ENCODE data around the gene SLBP. TPM values are rescaled to one million over a fixed set of nuclear protein-coding genes. Genes with fewer than 3 reads are reported as not detected.

SLBP gene
- total RNA-seq, 1 experiment from 2014 or later: 43.5 TPM

GRCh38 chr4:1753697-1754311 is 41.7 kb upstream of the SLBP start:
- POLR2A ChIA-PET: interaction anchor here (0.7 to 1.0 kb wide), 2 partner anchors 27 to 38 kb away, joined by 3 read pairs; no protein-coding TSS in a partner anchor
- H3K4me3 Mint-ChIP-seq (ENCODE audit: unreplicated experiment): no peak overlapping the region
- BruUV-seq (replicated peaks): no TSS peak
- DNase-seq (ENCODE audit: unreplicated experiment): no peak
- intact Hi-C loops (cut with micrococcal nuclease): no loop called here
- no peaks in the 10 kb centered on the region for H3K27me3 Mint-ChIP-seq (ENCODE audit: insufficient read depth, unreplicated experiment)
- no peaks in the 10 kb centered on the region for H3K36me3 Mint-ChIP-seq (ENCODE audit: insufficient read depth, unreplicated experiment)
- CTCF ChIA-PET: interaction anchor here (0.7 to 1.8 kb wide), 3 partner anchors 37 to 146 kb away, joined by 3 to 8 read pairs (median 4); no protein-coding TSS in a partner anchor
- no peak overlapping the region for H3K27ac Mint-ChIP-seq (ENCODE audit: low read depth, unreplicated experiment)
- no peak for TF ChIP-seq CTCF (IDR thresholded peaks at IDR 0.05; ENCODE audit: unreplicated experiment)
- no peaks in the 10 kb centered on the region for H3K9me3 Mint-ChIP-seq (ENCODE audit: unreplicated experiment)
- H3K4me1 Mint-ChIP-seq (ENCODE audit: insufficient read depth, unreplicated experiment): peaks cover 6% of the 10 kb centered on the region

GRCh38 chr4:1753294-1753696 is 41.2 kb upstream of the SLBP start:
- no peak for TF ChIP-seq CTCF (IDR thresholded peaks at IDR 0.05; ENCODE audit: unreplicated experiment)
- no TSS peak for BruUV-seq (replicated peaks)
- intact Hi-C loops (cut with micrococcal nuclease): no loop called here
- ChIA-PET POLR2A (interaction anchor here (0.7 to 2.1 kb wide), 4 partner anchors 28 to 55 kb away, joined by 3 to 22 read pairs (median 10); partner anchors contain the start of gene FGFR3), CTCF (interaction anchor here (1.0 to 2.0 kb wide), 4 partner anchors 23 to 146 kb away, joined by 4 to 13 read pairs (median 7); no protein-coding TSS in a partner anchor)
- Mint-ChIP-seq H3K36me3 (ENCODE audit: insufficient read depth, unreplicated experiment) (no peaks in the 10 kb centered on the region), H3K4me1 (ENCODE audit: insufficient read depth, unreplicated experiment) (peaks cover 6% of the 10 kb centered on the region), H3K27ac (ENCODE audit: low read depth, unreplicated experiment) (no peak overlapping the region), H3K27me3 (ENCODE audit: insufficient read depth, unreplicated experiment) (no peaks in the 10 kb centered on the region), H3K4me3 (ENCODE audit: unreplicated experiment) (no peak overlapping the region), H3K9me3 (ENCODE audit: unreplicated experiment) (no peaks in the 10 kb centered on the region)
- no peak for DNase-seq (ENCODE audit: unreplicated experiment)

GRCh38 chr4:1752284-1753041 is 40.3 kb upstream of the SLBP start:
- no peak for TF ChIP-seq CTCF (IDR thresholded peaks at IDR 0.05; ENCODE audit: unreplicated experiment)
- intact Hi-C loops (cut with micrococcal nuclease): no loop called here
- no TSS peak for BruUV-seq (replicated peaks)
- Mint-ChIP-seq H3K4me1 (ENCODE audit: insufficient read depth, unreplicated experiment) (no peaks in the 10 kb centered on the region), H3K27me3 (ENCODE audit: insufficient read depth, unreplicated experiment) (no peaks in the 10 kb centered on the region), H3K27ac (ENCODE audit: low read depth, unreplicated experiment) (no peak overlapping the region), H3K9me3 (ENCODE audit: unreplicated experiment) (no peaks in the 10 kb centered on the region), H3K36me3 (ENCODE audit: insufficient read depth, unreplicated experiment) (no peaks in the 10 kb centered on the region), H3K4me3 (ENCODE audit: unreplicated experiment) (no peak overlapping the region)
- ChIA-PET POLR2A (interaction anchor here (0.6 to 2.1 kb wide), 12 partner anchors 20 to 677 kb away, joined by 3 to 22 read pairs (median 4); partner anchors contain the start of genes FGFR3, TACC3 and TMEM129), CTCF (interaction anchor here (0.6 to 2.4 kb wide), 14 partner anchors 21 to 156 kb away, joined by 3 to 29 read pairs (median 4); no protein-coding TSS in a partner anchor)
- peak; percentile 70 for DNase-seq (ENCODE audit: unreplicated experiment)

- POLR2A ChIA-PET: interaction anchor here (0.6 to 2.1 kb wide), 12 partner anchors 21 to 134 kb away, joined by 3 to 22 read pairs (median 4); partner anchors contain the start of genes FGFR3, TACC3 and TMEM129
- no peak for DNase-seq (ENCODE audit: unreplicated experiment)
- H3K9me3 Mint-ChIP-seq (ENCODE audit: unreplicated experiment): no peaks in the 10 kb centered on the region
- H3K4me3 Mint-ChIP-seq (ENCODE audit: unreplicated experiment): no peak overlapping the region
- no peak for TF ChIP-seq CTCF (IDR thresholded peaks at IDR 0.05; ENCODE audit: unreplicated experiment)
- no peaks in the 10 kb centered on the region for H3K4me1 Mint-ChIP-seq (ENCODE audit: insufficient read depth, unreplicated experiment)
- intact Hi-C loops (cut with micrococcal nuclease): no loop called here
- CTCF ChIA-PET: interaction anchor here (0.6 to 2.4 kb wide), 13 partner anchors 22 to 692 kb away, joined by 3 to 29 read pairs (median 4); no protein-coding TSS in a partner anchor
- H3K27ac Mint-ChIP-seq (ENCODE audit: low read depth, unreplicated experiment): no peak overlapping the region
- no peaks in the 10 kb centered on the region for H3K36me3 Mint-ChIP-seq (ENCODE audit: insufficient read depth, unreplicated experiment)
- BruUV-seq (replicated peaks): no TSS peak
- H3K27me3 Mint-ChIP-seq (ENCODE audit: insufficient read depth, unreplicated experiment): no peaks in the 10 kb centered on the region
Observed at GRCh38 chr4:1751919-1752283, 39.8 kb upstream of the SLBP start.

All from MCF 10A (cell line).